ENCODE measurements around the gene YJEFN3.

Gene YJEFN3

GRCh38 chr19:19540064-19540714 lies 11.5 kb downstream of the YJEFN3 start:
- peak; percentile 59 for DNase-seq

DNA sequence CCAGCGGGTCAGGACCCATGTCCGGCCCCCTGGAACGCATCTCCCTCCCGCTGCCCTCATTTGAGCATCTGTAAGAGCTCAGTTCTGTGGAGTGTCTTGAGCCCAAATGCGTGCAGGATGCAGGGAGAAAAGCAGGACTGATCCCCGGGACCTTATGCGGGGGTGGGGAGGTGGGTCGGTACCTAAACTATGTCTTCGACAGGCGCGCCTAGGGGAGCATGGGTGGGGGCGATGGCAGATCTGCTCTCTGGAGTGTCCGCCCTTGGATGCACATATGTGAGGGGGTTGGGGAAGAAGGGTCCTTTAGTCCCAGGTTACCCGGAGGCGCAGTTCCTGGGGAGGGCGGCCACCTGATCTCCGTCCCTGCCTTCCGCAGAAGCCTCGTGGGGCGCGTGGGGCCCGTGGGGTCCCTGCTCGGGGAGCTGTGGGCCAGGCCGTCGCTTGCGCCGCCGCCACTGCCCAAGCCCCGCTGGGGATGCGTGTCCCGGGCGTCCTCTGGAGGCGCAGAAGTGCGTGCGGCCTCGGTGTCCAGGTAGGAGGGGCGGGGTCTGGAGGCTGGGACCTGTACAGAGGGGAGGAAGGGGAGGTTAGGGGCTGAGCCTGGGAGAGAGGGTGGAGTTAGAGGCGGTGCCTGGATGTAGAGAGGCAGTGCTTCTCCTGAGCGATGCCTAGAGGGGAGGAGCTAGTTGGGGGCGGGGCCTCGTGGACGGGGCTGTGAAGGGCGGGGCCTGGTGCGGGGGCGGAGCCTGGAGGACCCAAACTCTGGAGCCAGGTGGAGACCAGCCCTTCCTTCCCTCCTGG lies 12.2 kb downstream of the YJEFN3 start:
- peak; percentile 79 for DNase-seq

- DNase-seq: no peak
Observed at GRCh38 chr19:19541616-19542015, 12.9 kb downstream of the YJEFN3 start.

- DNase-seq: no peak
Observed at GRCh38 chr19:19542507-19542906, 13.8 kb downstream of the YJEFN3 start.

GRCh38 chr19:19543101-19543500 lies 14.4 kb downstream of the YJEFN3 start:
- no peak for DNase-seq

DNA sequence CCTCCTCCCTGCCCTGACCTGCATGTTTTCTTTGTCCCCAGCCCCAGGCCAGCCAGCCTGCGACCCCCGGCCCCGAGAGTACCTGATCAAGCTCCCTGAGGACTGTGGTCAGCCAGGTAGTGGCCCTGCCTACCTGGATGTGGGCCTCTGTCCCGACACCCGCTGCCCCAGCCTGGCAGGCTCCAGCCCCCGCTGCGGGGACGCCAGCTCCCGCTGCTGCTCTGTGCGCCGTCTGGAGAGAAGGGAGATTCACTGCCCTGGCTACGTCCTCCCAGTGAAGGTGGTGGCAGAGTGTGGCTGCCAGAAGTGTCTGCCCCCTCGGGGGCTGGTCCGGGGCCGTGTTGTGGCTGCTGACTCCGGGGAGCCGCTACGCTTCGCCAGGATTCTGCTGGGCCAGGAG lies 14.9 kb downstream of the YJEFN3 start:
- no peak for DNase-seq

DNA sequence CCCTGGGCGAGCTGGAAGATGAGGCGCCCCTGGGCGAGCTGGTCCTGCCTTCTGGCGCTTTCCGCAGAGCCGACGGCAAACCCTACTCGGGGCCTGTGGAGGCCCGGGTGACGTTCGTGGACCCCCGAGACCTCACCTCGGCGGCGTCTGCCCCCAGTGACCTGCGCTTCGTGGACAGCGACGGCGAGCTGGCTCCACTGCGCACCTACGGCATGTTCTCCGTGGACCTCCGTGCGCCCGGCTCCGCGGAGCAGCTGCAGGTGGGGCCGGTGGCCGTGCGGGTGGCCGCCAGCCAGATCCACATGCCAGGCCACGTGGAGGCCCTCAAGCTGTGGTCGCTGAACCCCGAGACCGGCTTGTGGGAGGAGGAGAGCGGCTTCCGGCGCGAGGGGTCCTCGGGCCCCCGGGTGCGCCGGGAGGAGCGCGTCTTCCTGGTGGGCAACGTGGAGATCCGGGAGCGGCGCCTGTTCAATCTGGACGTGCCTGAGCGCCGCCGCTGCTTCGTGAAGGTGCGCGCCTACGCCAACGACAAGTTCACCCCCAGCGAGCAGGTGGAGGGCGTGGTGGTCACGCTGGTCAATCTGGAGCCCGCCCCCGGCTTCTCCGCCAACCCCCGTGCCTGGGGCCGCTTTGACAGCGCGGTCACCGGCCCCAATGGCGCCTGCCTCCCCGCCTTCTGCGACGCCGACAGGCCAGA lies 15.7 kb downstream of the YJEFN3 start:
- DNase-seq: no peak

DNA sequence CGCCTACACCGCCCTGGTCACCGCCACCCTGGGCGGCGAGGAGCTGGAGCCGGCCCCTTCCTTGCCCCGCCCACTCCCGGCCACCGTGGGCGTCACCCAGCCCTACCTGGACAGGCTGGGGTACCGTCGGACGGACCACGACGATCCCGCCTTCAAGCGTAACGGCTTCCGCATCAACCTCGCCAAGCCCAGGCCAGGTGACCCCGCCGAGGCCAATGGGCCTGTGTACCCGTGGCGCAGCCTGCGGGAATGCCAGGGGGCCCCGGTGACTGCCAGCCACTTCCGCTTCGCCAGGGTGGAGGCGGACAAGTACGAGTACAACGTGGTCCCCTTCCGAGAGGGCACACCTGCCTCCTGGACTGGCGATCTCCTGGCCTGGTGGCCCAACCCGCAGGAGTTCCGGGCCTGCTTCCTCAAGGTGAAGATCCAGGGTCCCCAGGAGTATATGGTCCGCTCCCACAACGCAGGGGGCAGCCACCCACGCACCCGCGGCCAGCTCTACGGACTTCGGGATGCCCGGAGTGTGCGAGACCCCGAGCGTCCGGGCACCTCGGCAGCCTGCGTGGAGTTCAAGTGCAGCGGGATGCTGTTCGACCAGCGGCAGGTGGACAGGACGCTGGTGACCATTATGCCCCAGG lies 16.4 kb downstream of the YJEFN3 start:
- DNase-seq: no peak

- no peak for DNase-seq
Observed at GRCh38 chr19:19545707-19546106, 17.0 kb downstream of the YJEFN3 start.

GRCh38 chr19:19546751-19547162 lies 18.0 kb downstream of the YJEFN3 start:
- no peak for DNase-seq

DNA sequence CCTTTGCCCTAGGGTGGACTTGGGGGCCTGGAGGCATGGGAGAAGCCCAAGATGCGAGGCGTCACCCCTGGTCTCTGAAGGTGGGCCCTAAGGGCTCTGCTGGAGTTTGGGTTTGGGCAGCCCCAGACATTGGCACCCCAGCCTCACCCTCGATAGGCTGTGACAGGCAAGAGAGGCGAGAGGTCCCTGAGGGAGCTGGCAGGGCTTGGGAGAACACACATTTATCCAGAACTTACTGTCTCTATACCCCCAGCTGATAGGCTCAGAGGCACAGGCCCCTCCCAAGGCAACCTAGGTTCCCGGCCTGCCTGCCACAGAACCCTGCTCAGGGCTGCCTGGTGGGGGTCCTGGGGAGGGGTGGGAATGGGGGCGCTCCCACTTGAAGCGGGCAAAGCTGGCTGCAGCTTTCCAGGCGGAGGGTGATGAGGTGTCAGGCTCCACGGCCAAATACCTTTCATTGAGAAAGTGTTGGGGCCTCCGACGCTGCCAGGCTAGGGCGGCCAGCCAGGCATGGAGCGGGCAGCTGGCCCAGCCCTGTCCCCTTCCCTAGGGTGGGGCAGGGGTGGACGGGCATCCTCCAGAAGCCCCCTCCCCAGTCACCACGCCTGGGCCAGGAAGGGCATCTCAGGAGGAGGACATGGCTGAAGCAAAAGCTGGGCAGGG lies 19.1 kb downstream of the YJEFN3 start:
- no peak for DNase-seq

GRCh38 chr19:19548915-19549759 lies 20.4 kb downstream of the YJEFN3 start:
- DNase-seq: no peak

- no peak for DNase-seq
Observed at GRCh38 chr19:19549804-19550464, 21.2 kb downstream of the YJEFN3 start.

GRCh38 chr19:19550485-19550929 lies 21.8 kb downstream of the YJEFN3 start:
- DNase-seq: no peak

- DNase-seq: no peak
Observed at GRCh38 chr19:19550972-19551852, 22.5 kb downstream of the YJEFN3 start.

GRCh38 chr19:19551853-19552192 lies 23.1 kb downstream of the YJEFN3 start:
- no peak for DNase-seq

DNA sequence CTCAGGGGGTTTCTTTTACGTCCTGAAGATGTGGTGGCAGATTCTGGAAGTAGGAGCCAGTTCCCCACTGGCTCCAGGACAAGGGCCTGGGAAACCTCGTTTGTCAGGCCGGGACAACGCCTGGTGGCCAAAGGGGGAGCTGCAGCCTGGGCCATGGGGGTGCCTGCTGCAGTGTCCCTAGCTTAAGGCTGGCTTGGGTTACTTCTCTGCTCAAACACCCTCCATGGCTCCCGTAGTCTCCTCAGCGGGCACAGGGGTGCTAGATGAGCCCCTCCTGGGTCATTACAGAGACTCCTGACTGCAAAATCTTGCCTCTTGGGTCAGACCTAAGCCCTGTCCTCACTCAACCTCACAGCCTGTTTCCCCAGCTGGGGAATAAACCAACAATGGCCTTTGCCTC lies 24.1 kb downstream of the YJEFN3 start:
- DNase-seq: no peak

- no peak for DNase-seq
Observed at GRCh38 chr19:19553670-19554069, 25.0 kb downstream of the YJEFN3 start.

DNA sequence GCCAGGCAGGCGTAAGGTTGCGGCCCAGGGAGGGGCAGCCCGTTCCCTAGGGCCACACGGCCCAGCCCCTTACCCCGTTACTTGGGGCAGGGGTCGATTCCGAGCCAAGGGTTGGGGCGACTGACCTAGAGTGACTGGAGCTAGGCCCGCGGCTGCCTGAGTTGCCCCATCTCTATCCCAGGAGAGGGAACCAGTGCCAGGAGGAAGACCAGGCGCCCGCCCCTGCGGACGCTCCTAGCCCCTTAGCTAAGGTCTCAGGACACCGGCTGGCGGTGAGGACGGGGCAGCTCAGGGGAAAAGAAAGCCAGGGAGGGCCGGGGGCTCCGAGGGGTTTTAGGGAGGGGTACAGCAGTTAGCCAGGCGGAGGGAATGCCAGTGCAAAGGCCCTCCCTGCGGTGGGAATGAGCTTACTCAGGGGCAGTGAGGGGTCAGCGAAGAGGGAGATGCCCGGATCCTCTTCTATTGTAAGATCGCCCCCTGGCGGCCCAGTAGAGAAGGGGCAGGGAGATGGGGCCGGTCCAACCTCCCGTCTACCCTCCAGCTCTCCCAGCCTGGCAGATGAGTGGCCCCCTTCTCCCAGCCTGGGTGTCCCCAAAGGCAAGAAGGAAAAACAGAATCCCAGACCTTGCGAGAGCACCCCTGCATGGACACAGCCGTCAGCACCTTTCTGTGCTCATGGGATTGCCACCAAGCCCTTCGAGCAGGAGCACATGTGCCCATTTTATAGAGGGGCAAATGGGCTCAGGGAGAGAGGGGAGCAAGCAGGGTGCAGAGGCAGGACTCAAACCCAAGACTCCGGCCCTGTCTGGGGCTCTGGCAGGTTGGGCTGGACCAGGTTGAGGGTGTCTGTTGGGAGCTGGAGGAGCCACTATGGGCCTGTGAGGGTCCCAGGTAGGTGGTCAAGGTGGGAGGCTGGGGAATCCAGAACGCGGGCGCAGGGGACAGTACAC lies 25.6 kb downstream of the YJEFN3 start:
- DNase-seq: no peak
